ENCODE results near the gene WHRN. TPM values are rescaled to one million over a fixed set of nuclear protein-coding genes. Genes with fewer than 3 reads are reported as not detected.

The WHRN gene
- polyA plus RNA-seq, 1 donor from 2014 or later = 2.5 TPM

DNA sequence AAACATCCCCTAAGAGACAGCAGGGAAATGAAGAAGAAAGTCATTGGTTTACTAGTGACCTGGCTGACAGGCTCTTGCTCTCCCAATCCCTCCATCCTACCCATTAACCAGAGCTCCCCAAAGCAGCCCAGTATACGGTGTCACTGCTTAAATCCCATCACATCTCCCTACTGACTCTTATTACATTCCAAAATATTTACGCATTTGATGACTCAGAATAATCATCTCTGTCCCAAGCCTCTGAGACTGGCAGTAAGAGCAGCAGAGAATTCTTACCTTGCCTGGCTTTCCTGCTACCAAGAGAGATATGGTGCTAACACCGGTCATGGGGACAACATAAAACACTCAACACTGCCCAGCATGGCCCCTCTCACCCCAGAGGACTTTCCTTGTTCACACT is 20.2 kb upstream of the WHRN start:
- H3F3A ChIP-seq (ENCODE audit: insufficient read depth, low read length, poor library complexity, severe bottlenecking) = no peaks in the 10 kb centered on the region
- H4K20me1 ChIP-seq (ENCODE audit: insufficient read depth) = no peaks in the 10 kb centered on the region
- no peaks in the 10 kb centered on the region for H3K36me3 ChIP-seq (ENCODE audit: insufficient read depth, low read length)
- H3K9me2 ChIP-seq (ENCODE audit: insufficient read depth, low read length) = no peaks in the 10 kb centered on the region
- H3K27me3 ChIP-seq (ENCODE audit: insufficient read depth, low read depth, low read length) = no peaks in the 10 kb centered on the region
- H3K9me3 ChIP-seq (ENCODE audit: low read length) = no peaks in the 10 kb centered on the region
- no peaks in the 10 kb centered on the region for H3K79me2 ChIP-seq (replicated peaks; ENCODE audit: insufficient read depth, low read length)
- H3K27ac ChIP-seq (ENCODE audit: low read length) = no peak overlapping the region
- TF ChIP-seq, protein P1, sequence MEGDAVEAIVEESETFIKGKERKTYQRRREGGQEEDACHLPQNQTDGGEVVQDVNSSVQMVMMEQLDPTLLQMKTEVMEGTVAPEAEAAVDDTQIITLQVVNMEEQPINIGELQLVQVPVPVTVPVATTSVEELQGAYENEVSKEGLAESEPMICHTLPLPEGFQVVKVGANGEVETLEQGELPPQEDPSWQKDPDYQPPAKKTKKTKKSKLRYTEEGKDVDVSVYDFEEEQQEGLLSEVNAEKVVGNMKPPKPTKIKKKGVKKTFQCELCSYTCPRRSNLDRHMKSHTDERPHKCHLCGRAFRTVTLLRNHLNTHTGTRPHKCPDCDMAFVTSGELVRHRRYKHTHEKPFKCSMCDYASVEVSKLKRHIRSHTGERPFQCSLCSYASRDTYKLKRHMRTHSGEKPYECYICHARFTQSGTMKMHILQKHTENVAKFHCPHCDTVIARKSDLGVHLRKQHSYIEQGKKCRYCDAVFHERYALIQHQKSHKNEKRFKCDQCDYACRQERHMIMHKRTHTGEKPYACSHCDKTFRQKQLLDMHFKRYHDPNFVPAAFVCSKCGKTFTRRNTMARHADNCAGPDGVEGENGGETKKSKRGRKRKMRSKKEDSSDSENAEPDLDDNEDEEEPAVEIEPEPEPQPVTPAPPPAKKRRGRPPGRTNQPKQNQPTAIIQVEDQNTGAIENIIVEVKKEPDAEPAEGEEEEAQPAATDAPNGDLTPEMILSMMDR (IDR thresholded peaks at IDR 0.05; ENCODE audit: poor library complexity, severe bottlenecking) = no peak
- TF ChIP-seq TAF1 (IDR thresholded peaks at IDR 0.05; ENCODE audit: low read depth) = no peak
- TF ChIP-seq EZH2 (IDR thresholded peaks at IDR 0.05; ENCODE audit: borderline replicate concordance, insufficient read depth, low read length, poor library complexity, severe bottlenecking) = no peak
- TF ChIP-seq MXI1 (conservative IDR thresholded peaks at IDR 0.05; ENCODE audit: poor library complexity, severe bottlenecking) = no peak
- TF ChIP-seq EP300 (conservative IDR thresholded peaks at IDR 0.05; ENCODE audit: poor library complexity, severe bottlenecking) = no peak
- TF ChIP-seq, protein P2, sequence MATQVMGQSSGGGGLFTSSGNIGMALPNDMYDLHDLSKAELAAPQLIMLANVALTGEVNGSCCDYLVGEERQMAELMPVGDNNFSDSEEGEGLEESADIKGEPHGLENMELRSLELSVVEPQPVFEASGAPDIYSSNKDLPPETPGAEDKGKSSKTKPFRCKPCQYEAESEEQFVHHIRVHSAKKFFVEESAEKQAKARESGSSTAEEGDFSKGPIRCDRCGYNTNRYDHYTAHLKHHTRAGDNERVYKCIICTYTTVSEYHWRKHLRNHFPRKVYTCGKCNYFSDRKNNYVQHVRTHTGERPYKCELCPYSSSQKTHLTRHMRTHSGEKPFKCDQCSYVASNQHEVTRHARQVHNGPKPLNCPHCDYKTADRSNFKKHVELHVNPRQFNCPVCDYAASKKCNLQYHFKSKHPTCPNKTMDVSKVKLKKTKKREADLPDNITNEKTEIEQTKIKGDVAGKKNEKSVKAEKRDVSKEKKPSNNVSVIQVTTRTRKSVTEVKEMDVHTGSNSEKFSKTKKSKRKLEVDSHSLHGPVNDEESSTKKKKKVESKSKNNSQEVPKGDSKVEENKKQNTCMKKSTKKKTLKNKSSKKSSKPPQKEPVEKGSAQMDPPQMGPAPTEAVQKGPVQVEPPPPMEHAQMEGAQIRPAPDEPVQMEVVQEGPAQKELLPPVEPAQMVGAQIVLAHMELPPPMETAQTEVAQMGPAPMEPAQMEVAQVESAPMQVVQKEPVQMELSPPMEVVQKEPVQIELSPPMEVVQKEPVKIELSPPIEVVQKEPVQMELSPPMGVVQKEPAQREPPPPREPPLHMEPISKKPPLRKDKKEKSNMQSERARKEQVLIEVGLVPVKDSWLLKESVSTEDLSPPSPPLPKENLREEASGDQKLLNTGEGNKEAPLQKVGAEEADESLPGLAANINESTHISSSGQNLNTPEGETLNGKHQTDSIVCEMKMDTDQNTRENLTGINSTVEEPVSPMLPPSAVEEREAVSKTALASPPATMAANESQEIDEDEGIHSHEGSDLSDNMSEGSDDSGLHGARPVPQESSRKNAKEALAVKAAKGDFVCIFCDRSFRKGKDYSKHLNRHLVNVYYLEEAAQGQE (IDR thresholded peaks at IDR 0.05; ENCODE audit: borderline replicate concordance) = no peak
- no peak for TF ChIP-seq POLR2AphosphoS5 (IDR thresholded peaks at IDR 0.05)
- TF ChIP-seq SMC3 (conservative IDR thresholded peaks at IDR 0.05; ENCODE audit: poor library complexity) = no peak
- TF ChIP-seq RAD21 (conservative IDR thresholded peaks at IDR 0.05) = no peak
- H2AFZ ChIP-seq (ENCODE audit: low read depth, low read length) = no peak overlapping the region
- H3K9ac ChIP-seq (ENCODE audit: low read length) = no peak overlapping the region
- no peak overlapping the region for H3K4me3 ChIP-seq (ENCODE audit: low read length)
- no peak overlapping the region for H3K4me2 ChIP-seq (ENCODE audit: low read length)

DNA sequence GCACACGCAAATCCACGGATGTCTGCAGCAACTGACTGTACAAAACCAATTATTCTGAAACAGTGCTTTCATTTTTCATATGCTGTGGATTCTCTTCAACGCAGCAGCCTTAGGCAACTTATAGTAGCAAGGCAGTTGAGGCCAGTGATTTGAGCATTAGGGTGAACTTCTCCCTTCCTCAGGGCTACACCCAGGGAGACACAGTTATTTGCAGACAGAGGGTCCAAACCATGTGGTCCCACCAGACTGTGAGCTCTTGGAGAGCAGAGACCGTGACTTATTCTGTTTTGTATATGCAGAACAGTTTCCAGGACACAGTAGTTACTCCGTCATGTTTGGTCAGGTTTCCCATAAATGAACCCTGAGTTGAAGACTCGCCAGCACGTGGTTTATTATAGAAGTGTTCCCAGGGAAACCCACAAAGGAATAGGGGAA is 19.0 kb upstream of the WHRN start:
- no peak overlapping the region for H3K27ac ChIP-seq (ENCODE audit: low read length)
- no peaks in the 10 kb centered on the region for H4K20me1 ChIP-seq (ENCODE audit: insufficient read depth)
- no peaks in the 10 kb centered on the region for H3K36me3 ChIP-seq (ENCODE audit: insufficient read depth, low read length)
- H3K4me3 ChIP-seq (ENCODE audit: low read length) = no peak overlapping the region
- no peak overlapping the region for H2AFZ ChIP-seq (ENCODE audit: low read depth, low read length)
- TF ChIP-seq POLR2AphosphoS5 (IDR thresholded peaks at IDR 0.05) (no peak), MXI1 (conservative IDR thresholded peaks at IDR 0.05; ENCODE audit: poor library complexity, severe bottlenecking) (no peak), RAD21 (conservative IDR thresholded peaks at IDR 0.05) (no peak), TAF1 (IDR thresholded peaks at IDR 0.05; ENCODE audit: low read depth) (no peak), SMC3 (conservative IDR thresholded peaks at IDR 0.05; ENCODE audit: poor library complexity) (no peak), EZH2 (IDR thresholded peaks at IDR 0.05; ENCODE audit: borderline replicate concordance, insufficient read depth, low read length, poor library complexity, severe bottlenecking) (no peak), EP300 (conservative IDR thresholded peaks at IDR 0.05; ENCODE audit: poor library complexity, severe bottlenecking) (no peak)
- TF ChIP-seq, protein P1 (IDR thresholded peaks at IDR 0.05; ENCODE audit: poor library complexity, severe bottlenecking) = no peak
- no peak overlapping the region for H3K9ac ChIP-seq (ENCODE audit: low read length)
- no peaks in the 10 kb centered on the region for H3K9me3 ChIP-seq (ENCODE audit: low read length)
- H3K4me2 ChIP-seq (ENCODE audit: low read length) = no peak overlapping the region
- H3K79me2 ChIP-seq (replicated peaks; ENCODE audit: insufficient read depth, low read length) = no peaks in the 10 kb centered on the region
- no peaks in the 10 kb centered on the region for H3K9me2 ChIP-seq (ENCODE audit: insufficient read depth, low read length)
- no peaks in the 10 kb centered on the region for H3F3A ChIP-seq (ENCODE audit: insufficient read depth, low read length, poor library complexity, severe bottlenecking)
- no peaks in the 10 kb centered on the region for H3K27me3 ChIP-seq (ENCODE audit: insufficient read depth, low read depth, low read length)

Measured in neural cell (in vitro differentiated cells).